HG03025 (cell line): Measurements from ENCODE around the gene FUT8.
"Not testable (repeated sequence)": the region's sequence is repeated elsewhere in the genome, so short reads cannot be mapped to it uniquely, and the experiment has no call there.

ENCODE experiments used
- ATAC-seq: cut with Tn5 transposase; IDR thresholded peaks from one replicate; pipeline ENCODE4 v1.9.1; 2021; ENCODE audit warnings: mild to moderate bottlenecking, moderate library complexity; ENCODE audit not compliant: unreplicated experiment, low FRiP score

FUT8 gene

DNA sequence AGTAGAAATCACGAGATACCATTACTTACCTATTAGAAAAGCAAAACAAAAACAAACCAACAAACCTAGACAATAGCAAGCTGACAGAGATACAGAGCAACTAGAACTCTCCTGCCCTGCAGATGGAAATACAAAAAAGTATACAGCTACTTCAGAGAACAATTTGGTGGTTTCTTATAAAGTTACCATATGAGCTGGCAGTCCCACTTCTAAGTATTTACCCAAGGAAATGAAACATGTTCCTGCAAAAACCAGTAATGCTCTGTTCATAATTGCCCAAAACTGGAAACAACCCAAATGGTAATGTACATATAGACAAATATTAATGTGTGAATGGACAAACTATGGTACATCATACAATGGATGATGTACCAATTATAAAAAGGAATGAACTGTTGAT is 31.7 kb downstream of the FUT8 start:
- no peak for ATAC-seq

DNA sequence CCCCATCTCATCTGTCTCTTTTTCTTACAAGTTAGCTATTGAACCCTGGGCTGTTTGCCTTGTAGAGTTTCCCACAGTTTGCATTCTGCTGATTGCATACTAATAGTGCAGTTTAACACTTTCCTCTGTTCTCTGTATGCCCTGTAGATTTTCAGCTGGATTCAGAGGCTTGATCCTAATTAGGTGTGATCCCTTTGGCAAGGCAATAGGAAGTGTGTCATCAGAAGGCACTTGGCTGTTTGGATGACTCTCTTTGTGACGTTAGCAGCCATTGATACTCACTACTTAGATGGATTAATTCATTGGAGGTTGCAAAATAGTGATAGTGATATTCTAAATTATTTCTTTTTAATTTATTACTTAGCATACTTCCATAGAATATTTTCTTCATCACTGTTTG is 33.6 kb downstream of the FUT8 start:
- ATAC-seq = no peak

DNA sequence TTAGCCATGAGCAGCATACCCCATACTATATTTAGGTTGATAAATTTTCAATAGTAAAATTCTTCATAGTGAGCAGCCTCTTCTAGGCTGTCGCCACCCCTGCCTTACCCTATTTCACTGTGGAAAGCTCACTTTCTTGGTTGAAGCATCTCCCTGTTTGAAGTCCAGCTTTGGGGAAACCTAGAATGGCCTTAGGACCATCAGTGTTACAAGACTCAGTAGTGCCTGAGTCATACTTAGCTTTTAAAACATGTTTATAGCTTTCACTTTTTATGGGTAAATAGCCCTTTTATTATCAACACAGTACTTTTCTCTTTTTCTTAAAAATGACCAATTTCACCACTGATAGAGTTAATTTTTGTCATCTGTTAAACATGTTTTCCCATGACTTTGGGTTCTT is 37.1 kb downstream of the FUT8 start:
- no peak for ATAC-seq

DNA sequence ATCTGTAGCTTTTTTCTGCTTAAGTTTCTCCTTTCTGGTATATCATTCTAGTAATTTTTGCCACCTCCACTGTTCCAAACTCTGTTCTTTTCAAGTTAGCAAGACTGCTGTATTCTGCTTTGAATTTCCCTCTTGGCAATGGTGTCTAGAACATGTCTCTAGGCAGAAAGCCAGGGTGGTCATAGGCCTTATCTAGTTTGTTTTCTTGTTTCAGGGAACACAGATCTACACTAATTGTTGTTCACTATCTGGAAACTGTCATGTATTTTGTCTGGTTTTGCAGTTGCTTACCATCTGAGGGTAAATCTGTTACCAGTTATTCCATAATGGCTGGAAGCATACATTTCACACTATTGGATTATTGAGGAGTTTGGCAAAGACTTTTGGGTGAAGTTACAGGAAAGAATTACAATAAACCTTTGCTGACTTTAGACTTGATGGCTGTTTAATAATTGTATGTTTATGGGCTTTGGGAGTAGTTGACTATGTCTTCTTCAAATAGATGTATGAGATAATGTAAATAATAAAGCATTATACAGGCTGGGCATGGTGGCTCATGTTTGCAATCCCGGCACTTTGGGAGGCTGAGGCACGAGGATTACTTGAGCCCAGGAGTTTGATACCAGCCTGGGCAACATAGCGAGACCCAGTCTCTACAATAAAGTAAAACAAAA is 41.4 kb downstream of the FUT8 start:
- ATAC-seq = no peak

DNA sequence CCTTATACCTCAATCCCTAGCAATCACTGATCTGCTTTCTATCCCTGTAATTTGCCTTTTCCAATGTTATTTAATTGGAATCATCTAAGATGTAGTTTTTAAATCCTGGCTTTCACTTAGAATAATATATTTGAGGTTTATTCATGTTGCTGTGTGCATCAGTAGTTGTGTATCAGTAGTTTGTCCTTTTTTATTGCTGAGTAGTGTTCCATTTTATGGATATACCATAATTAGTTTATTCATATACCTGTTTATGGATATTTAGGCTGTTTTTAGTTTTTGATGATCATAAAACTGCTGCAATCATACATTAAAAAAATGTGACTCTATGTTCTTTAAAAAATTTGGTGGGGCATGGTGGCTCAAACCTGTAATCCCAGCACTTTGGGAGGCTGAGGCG is 43.7 kb downstream of the FUT8 start:
- no peak for ATAC-seq

DNA sequence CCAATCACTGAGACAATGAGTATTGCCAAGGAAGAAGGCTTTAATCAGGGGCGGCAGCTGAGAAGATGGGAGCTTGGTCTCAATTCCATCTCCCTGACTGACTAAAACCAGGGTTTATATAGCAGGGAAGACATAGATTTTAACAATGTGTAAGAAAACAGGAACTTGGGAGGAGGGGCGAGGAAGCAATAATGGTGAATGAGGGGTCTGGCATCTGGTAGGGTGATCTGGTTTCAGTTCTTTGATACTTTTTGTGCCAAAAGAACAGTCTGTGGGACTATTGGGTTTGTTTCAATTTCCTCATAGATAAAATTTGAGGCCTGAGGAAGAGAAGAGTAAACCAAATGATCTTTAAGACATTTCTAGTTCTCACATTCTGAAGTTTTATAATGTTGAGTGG is 49.2 kb downstream of the FUT8 start:
- no peak for ATAC-seq

DNA sequence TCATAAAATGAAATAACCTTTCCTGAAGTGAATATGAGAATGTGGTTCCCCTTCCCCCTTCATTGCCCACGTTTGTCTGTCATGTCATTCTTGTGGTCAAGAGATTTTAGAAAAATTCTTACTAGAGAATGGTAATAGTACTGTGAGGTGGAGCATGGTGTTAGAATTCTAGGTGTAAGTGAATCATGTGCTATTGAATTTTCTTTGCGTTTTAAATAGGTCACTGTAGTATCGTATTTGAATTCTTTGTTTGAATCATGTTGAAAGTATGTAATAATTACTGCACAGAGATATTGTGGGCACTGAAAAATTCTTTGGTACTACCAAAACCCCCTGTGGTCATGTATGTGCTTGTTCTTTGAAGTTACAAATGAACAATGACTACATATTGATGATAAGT is 49.9 kb downstream of the FUT8 start:
- ATAC-seq = no peak

DNA sequence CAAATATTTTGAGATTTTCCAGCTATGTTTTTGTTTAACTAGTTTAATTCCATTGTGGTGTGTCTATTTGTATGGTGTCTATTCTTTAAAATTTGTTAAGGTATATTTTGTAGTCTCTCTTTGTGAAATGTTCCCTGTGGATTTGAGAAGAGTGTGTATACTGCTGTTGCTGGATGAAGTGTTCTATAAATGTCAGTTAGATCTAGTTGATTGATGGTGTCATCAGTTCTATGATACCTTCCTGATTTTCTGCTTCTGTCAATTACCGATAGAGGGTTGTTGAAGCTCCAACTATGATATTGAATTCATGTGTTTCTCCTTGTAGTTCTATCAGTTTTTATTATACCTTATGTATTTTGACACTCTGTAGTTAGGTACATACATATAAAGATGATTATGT is 53.1 kb downstream of the FUT8 start:
- ATAC-seq = no peak

DNA sequence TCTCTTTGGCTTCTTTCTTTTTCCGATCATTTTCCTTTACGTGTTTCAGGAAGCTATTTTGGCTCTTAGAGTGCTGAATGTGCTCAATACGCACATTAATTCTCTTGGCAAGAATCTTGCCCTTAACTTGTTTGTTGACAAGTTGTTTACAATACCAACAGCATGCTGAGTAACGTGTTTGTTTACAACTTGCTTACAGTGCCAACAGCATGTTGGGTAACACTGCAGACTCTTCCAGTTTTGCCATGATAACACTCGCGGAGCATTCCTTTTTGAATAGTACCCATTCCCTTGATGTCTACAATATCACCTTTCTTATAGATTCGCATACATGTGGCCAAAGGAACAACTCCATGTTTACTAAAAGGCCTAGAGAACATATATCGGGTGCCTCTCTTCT is 55.4 kb downstream of the FUT8 start:
- not testable (repeated sequence) for ATAC-seq

DNA sequence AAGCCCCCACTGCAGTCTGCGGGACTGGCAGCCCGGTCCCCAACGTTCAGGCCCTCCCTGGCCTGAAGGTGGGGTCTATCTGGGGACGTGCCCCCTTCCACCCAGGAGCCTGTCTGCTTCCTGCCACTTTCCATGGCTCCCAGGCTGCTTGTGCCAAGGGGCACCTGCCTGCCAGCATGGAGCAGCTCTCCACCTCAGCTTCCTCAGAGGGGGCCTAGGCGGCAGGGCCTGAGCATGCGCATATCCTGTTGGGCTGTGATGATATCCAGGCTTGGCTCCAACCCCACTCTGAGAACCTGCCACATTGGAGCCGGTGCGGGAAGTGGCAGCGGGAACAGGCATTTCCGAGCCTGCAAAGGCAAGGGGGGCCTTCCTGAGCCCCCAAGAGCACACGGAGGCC is 57.4 kb downstream of the FUT8 start:
- no peak for ATAC-seq

DNA sequence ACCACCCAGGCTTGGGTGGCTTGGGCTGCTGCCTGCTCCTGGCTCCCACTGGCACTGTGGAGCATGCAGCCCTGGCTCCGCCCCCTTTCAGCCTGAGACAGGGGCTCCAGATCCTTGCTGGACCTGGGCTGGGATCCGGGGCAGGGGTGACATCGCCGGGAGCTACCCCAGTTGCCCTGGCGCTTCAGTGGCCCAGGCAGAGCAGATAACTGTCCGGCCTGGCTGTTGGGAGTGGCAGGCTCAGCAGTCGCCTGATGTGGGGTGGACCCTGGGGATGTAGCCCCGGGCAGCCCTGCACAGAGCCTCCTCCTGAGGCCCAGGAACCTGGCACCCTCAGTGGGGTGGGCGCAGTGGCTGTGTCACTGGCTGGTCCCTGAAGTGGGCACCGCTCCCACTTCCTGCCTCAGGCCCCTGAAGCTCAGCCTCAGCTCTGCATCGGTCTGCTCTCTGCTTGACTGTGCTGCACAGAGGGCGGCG is 57.9 kb downstream of the FUT8 start:
- no peak for ATAC-seq

DNA sequence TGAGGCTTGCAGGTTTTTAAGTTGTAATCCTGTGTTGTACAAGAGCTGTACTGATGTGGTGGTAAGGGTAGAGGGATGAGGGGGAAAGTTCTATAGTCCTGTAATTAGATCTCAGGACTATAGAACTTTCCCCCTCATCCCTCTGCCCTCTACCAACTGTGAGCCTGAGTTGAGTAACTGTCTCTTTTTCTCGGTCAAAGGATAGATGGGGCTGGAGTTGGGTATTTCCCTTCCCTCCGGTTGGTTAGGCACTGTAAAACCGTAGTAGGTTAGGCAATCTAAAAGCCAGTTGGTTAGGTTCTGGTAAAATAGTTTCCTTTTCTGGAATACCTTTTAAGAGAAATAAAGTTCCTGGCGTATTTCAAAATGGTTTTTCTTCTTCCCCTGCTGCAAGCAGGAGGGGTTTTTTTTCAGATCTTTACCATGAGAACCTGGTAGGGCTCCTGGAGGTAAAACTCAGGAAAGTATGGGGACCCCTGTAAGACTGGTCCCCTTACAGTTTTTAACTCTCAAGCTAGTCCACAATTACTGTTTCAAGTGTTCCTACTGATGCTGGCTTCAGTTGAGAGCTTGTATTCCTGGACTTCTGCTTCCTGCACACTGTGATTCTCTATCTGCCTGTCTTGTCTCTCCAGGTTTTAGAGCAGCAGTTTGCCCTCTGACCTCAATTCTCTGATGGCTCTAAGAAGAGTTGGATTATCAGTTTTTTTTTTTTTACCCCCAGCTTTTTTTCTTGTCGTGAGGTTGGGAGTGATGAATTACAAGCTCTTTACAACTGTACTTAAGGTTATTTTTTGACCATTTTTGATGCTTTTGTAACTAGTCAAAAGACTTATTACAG is 58.7 kb downstream of the FUT8 start:
- no peak for ATAC-seq

DNA sequence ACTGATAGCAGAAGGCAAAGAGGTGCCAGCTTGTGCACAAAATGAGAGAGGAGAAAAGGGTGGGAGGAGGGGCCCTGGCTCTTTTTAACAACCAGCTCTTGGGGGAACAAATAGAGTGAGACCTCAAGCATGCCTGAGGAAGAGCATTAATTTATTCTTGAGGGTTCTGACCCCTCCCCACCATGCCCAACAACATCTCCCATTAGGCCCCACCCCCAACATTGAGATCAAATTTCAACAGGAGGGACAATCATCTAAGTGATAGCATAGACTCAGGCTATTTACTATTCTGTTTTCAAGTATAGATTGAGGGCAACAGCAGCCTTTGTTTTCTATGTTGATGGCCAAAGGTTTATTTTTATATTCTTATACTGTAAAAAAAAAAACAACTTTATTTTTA is 59.7 kb downstream of the FUT8 start:
- no peak for ATAC-seq

DNA sequence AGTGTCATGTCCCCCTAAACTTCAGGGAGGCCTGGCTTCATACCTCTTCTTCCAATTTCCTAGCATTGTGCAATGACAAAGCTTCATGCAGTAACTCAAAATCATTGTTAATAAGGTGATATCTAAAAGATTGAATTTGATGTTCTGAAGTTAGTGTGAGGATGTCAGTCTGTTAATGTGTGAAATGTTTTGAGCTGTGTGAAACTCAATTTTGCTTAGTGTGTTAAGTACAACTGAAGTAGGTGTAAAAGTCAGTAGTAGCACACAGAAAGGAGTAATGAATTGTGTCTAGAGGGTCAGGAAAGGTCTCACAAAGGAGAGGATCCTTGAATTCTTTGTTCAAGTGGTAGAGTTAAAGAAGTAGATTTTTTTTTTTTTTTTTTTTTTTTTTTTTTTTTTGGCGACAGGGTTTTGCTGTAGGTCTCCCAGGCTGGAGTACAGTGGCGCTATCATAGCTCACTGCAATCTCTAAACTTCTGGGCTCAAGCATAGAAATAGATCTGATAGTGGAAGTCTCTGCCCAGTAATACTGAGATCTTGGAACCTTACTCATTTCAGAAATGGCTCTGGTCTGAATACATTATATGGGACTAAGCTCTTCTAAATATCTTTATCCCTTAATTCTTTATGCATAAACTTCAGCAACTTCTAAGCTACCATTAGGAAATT is 63.9 kb downstream of the FUT8 start:
- peak; percentile 69 for ATAC-seq

DNA sequence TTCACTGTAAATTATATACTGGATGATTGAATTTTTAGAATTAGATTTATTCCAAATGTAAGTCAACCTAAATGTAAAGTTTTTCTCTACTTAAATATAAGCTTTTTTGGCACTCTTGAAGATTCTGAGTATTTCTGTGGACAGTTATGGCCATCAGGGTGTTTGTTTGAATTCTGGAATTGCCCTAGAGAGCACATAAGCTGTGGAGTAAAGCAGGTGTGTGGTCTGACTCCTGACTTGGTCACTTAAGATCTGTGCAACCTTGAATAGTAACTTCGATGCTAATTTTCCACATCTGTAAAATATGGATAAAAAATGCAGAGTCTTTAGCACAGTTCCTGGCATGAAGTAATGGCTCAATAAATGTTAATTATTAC is 64.4 kb downstream of the FUT8 start:
- ATAC-seq = no peak

DNA sequence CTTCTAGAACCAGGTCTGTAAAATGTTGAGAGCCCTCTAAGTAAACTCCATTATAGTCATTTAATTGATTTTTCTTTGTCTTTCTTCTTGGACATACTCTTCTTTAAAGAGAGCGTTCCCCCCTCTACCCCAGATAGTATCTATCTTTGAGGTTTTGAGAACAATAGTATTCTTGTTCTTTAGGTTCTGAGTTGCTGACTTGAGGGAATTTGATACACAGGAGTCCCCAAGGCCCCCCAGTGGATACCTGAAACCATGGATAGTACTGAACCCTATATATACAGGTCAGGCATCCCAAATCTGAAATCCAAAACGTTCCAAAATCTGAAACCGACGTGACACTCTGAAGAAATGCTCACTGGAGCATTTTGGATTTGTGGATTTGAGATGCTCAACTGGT is 65.5 kb downstream of the FUT8 start:
- ATAC-seq = no peak

DNA sequence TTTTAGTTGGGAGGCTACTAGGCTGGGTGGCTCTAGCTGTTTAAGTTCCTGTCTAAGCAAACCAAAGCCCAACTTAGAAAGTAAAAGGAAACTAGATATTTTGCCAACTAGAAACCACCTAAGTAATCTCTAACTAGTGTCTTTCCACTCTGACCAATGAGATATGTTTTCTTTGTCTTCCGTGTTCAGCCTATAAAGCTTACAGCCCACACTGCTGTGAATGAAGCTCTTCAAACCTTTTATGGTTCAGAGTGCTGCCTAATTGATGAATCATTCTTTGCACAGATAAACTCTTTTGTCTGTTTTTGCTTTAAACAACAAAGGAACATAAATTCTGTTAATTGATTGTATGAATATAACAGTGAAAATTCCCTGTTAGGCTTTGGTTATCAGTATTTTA is 66.1 kb downstream of the FUT8 start:
- ATAC-seq = no peak

DNA sequence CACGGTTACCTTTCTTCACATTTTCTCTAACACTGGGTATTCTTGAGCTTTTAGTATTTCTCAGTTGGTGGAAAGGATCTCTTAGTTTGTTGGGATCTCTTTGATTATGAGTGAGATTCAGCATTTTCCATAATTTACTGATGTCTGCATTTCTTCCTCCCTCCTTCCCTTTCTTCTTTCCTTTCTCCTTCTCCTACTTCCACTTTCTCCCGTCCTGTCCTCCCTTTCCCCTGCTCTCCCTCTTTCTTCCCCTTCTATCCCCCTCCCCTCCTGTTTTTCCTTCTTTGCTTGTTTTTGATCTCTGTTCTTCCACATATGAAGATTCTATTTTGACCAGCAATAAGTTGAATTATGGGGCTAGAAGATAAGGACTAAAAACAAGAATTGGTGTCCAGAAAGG is 66.9 kb downstream of the FUT8 start:
- no peak for ATAC-seq

DNA sequence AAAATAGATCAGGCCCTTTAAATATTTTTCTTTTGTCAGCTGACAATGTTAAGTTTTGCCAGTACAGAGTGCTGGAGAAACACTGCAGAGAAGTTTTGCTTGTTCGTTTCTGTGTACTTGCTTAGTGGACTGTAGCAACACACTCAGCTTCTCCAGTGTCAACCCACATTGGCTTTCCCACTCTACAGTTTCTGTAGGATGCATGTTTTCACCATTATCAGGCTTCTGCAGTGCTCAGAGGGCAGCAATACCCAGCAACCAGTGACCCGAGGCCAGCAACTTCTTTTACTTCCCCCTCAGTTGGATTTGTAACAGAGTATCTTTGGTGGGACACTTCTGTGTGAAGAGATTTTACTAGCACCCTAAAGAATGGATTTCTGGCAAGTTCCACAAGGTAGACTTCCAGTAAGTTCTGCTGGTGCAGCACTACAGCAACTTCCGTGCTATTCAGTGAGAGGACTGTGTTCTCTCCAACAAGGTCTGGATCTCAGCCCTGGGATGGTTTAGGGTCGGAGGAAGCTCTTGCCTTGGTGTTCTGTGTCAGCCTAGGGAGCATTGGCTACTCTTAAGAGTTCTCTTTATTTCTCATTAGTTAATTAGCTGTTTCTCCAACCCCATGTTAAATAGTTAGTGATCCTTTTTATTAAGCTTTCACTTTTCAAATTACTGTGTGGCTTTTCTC is 70.4 kb downstream of the FUT8 start:
- no peak for ATAC-seq

DNA sequence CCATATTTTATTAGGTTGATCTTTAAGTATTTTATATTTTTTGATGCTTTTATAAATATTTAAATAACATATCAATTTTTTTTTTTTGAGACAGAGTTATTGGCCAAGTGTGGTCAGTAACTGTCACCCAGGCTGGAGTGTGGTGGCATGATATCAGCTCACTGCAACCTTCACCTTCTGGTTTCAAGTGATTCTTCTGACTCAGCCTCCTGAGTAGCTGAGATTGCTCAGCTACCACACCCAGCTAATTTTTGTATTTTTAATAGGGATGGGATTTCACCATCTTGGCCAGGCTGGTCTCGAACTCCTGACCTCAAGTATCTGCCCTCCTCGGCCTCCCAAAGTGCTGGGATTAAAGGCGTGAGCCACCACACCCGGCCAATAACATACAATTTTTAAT is 71.1 kb downstream of the FUT8 start:
- ATAC-seq = no peak

DNA sequence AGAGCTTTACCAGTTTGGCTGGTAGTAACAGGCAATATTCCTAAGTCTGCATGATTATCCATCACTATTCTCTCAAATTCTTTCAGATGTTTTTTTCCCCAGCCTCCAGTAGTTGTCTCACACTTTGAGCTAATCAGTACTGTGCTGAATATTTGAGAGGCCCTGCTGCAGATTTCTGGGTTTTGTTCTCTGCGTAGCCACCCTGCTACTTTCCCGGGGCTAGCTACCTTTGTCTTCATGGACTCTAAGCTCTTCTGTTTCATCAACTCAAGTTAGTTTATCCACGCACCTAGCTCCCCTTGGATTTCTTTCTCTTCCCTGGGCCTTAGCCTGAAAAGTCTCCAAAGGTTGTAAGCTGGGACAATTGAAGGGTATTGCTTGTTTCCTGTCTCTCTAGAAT is 73.0 kb downstream of the FUT8 start:
- no peak for ATAC-seq
